HG03342 (cell line): ENCODE data around the gene RAD51B.

Source experiments
- ATAC-seq: cut with Tn5 transposase; IDR thresholded peaks from one replicate; pipeline ENCODE4 v1.9.1; 2021; ENCODE audit warnings: mild to moderate bottlenecking, moderate library complexity; ENCODE audit not compliant: unreplicated experiment

RAD51B gene

DNA sequence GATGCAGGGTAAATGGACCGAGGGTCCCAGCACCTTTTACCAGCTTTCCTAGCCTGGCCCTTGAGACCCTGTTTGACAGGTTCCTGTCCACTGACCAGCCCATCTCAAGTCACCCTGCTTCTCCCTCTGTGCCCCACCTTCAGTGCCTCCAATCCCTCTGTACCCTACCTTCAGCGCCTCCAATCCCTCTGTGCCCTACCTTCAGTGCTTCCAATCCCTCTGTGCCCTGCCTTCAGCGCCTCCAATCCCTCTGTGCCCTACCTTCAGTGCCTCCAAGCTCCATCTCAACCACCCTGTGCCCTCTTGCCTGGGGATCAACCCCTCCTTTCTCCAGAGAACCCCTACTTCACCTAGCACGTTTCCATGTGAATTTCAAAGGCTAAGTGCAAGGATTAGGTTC lies 919.0 kb downstream of the RAD51B start:
- no peak for ATAC-seq

DNA sequence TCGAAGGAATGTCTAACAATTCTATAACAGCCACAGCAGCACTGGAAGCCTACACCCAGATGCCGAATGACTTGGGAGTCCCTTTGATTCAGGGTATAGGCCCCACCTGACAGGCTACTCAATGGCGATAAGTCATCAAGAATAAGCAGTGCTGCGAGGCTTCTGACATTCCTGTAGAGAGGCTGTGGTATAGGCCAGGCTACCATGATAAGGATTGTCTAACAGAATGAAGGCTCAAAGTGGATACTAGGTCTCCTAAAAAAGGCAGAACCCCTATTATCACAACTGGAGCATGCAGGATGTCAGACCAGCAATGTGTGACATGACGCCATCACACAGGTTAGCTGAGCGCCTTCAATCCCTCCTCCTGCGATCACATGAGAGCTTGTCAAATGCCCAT lies 920.1 kb downstream of the RAD51B start:
- no peak for ATAC-seq

DNA sequence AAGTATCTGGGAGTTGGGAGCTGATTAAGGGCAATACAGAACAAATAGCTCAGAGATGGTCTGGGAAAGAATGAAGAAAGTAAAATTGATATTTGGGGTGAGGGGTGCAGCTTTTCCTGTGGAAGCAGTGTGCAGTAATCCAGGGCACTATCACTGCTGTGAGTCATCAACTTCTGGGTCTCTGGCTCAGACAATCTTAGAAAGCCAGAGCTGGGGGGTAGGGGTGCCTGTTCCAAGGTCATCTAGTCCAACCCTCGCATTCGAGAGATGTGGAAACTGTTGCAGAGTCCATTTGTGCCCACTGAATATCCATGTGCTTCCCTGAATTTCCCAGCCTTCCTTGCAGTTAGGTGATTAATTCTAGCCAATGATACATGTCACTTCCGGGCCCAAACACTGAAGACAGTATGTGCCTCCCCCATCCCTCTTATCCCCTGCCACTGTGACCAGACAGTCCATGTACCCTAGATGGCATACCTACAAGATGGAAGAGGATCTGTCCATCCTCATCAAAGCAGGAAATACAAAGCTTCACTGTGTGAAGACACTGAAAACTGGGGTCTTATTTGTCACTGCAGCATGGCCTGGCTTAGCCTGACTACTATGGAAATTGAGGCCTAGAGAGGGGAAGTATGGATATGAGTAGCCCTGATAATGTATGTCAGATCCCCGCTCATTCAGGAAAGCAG lies 921.4 kb downstream of the RAD51B start:
- no peak for ATAC-seq

DNA sequence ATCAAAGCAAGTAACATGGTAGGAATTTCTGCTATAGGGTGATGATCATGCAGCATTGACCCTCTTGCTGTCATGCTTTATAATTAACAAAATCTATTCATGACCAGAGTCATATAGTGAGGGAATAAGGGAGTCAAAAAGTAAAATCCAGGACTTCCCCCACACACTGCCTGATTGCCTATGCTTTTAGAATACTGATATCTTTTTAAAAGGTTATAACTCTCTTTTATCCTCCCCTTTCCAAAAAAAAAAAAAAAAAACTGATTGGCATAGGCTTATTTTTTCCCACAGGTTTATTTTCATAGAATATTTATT lies 921.9 kb downstream of the RAD51B start:
- no peak for ATAC-seq

DNA sequence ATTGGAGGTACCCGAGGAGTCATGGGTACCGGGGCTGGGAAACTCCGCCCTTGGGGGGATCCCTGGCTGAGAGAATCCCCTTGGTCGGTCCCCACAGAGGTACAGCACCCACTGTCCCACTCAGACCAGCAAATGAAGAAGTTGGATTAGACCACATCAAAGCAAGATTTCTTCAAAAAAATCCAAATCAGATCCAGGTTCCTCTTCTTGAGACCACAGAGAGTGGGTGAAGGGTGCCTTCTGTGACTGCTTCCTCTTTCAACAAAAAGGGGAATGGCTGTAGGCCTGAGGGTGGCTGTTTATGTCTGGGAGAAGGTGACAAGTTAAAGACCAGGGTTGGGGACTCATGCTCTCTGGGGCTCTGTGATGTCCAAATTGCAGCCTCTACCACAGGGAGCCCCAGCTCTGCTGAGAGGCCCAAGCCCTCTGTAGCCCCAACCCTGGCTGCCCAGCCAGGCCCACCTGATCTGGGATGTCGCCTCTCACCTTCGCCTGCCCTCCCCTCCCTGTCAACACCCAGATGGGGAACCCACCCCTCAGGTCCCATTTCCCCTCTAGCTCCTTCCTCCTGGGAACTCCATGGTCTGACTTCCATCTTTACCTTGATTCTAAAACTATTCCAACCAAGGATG lies 922.4 kb downstream of the RAD51B start:
- ATAC-seq: peak; percentile 85

DNA sequence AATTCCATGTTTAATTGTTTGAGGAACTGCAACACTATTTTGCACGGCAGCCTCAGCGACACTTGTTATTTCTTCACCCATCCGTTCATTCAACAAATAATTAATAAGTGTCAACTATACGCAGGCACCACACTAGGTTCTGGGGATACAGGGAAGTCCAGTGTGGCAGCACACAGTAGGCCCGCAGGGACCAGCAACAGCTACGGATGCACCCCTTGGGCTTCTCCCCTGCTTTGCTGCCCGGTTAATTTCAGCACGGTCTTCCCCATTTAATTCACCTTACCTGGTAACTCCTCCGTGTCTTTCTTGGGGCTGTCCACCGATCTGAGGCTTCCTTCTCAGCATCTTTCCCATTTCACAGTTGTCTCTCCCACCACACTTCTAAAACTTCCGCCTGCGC lies 925.0 kb downstream of the RAD51B start:
- ATAC-seq: no peak

DNA sequence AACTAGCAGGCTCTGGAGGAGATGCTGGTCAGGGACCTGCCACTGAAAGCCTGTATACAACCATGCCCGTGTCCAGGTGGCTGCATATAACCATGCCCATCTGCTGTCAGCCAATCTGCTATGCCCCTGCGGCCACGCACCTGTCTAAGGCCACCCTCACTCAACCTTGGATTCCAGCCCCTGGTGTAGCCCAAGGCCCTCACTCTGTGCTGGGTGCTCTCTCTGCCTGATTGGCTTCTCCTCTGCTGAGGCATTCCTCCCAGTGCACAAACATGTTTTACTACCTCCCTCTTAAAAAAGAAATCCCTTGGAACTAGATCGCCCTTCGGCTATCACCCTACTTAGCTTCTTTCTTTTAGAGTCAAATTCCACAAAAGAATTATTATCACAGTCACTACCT lies 927.8 kb downstream of the RAD51B start:
- no peak for ATAC-seq

DNA sequence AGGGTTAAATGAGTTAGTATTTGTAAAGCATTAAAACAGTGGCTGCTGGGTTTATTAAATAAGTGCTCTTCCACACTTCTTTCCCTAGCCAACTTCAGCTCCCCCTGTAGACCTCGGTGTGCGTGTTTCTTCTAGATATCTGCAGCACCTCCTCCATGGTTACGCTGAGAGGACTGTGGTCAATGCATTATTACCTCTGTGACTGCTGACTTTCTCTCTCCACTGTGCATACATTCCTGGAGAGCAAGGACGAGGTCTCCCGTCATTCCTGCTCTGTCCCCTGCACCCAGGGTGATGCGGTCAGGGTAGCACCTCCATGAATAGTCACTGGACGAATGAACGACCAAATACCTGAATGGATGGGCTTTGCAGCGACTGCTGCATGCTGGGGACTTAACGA lies 928.7 kb downstream of the RAD51B start:
- no peak for ATAC-seq

DNA sequence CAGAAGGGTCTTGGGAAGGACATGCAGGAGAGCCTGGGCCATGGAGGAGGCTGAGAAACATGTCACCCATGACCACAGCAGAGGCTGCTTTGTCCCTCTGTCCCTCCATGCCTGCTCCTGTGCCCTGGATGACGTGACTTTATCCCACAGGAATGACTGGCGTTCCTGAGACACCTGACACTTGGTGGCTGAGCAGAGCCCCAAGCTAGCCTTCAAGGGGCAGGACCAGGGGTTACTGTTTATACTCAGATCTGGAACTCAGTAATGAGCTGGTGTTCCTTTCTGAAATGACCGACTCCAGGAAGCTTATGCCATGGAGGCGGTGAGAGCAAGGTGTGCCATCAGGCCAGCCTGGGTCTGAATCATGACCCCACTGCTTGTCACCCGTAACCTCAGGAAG lies 929.1 kb downstream of the RAD51B start:
- ATAC-seq: no peak

DNA sequence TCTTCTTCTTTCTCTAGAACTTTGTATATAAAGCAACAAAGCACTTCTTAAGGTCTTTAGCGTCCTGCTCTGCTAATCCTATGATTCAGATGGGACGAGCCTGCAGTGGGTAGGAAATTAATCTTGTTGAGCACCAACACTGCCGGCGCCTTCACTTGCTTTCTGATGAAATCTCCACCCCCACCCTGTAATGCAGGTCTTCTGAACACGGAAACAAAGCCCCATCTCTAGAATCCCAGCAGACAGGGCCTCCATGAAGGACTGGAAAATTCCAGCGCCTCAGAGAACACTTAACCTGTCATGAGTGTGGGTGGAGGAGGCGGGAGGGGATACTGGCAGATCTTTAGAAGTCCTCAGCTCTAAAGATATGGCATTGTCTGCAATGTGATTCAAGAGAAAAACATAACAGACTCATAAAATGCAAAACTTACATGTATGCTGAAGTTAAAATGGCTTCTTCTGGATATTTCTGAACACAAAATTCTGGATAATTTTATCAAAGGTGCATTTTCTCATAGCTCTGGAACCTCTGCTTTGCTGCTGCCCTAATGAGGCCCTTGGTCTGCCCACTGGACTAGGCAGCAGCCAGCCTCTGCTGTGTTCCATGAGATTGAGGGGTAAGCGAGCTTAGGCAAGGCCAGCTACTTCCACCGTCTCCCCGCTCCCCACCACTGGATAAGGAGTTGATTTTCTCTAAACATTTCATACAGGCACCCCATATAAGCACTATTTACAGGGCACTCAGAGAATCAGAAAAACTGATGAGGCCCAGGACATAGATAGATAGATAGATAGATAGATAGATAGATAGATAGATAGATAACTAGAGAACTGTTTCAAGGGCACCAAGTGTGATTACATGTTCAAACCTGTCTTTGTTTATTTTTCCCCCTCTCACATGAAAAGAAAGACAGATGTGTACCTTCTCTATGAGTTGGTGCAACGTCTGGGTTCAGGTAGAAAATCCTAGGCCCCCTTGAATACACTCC lies 930.2 kb downstream of the RAD51B start:
- no peak for ATAC-seq

DNA sequence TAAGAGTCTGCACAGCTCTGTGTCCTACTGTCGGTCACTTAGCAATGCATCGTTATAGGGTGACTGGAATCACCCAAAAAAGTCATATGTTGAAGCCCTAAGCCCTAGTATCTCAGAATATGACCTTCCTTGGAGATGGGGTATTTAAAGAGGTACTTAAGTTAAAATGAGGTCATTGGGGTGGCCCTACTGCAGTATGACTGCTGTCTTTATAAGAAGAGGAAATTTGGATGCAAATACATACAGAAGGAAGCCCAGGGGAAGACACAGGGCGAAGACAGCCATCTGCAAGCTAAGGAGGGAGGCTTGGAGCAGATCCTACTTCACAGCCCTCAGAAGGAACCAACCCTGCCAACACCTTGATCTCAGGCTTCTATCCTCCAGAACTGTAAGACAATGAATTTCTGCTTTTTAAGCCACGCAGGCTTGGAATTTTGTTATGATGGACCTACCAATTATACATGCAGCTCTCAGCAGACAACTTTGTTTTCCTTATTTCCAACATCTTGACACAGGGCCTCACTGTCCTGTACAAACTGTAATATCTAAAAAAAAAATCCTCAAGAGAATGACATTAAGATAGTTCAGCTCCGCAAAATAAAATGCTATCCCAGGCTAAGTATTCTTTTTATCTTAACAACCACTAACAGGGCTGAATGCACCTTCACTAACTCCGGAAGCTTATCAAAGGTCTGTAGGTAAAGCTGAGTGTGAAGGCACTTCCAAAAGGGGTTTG lies 932.9 kb downstream of the RAD51B start:
- ATAC-seq: no peak

DNA sequence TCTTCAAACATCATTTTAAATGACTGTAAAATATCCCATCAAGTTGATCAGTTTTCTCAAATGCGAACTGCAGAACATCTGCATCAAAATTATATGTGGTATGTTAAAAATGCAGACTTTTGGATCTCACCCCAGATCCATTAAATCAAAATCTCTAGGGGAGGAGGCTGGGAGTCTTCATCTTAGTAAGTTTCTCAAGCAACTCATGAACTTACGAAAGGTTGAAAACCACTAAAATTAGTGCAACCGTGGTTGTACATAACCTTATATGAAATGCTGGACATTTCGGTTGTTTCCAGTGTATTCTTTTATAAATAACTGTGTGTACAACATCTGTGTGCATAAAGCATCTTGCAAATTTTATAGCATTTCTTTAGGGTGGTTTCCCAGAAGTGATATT lies 934.1 kb downstream of the RAD51B start:
- no peak for ATAC-seq

DNA sequence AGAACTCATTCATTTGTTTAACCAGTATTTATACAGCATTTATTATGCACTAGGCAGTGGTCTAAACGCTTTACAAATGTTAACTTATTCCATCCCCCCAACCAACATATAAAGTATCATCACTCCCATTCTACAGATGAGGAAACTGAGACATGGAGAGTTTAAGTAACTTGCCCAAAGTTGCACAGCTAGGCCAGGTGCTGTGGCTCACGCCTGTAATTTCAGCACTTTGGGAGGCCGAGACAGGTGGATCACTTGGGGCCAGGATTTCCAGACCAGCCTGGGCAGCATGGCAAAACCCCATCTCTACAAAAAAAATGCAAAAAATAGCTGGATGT lies 935.4 kb downstream of the RAD51B start:
- ATAC-seq: no peak

DNA sequence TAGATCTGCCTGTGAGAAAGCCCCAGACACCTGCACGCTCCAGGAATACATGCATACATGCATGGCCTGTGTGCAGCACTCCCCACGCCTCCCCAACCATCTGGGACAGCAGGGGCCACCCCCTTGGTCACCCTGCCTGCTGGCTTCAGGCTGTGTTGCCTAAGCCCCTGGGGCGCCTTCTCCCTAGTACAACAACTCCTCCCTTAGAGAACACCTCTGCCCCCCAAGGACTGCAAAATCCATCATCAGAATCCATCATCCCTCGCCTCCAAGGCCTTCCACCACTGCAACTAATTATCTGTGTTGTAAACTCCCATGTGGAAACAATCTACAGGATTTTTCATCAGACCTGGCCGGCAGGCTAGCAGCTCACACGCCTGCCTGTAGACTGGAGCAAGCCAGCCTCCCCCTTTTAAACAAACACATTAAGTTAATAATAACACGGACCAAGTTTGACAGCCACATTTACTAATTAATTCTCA lies 936.5 kb downstream of the RAD51B start:
- no peak for ATAC-seq

DNA sequence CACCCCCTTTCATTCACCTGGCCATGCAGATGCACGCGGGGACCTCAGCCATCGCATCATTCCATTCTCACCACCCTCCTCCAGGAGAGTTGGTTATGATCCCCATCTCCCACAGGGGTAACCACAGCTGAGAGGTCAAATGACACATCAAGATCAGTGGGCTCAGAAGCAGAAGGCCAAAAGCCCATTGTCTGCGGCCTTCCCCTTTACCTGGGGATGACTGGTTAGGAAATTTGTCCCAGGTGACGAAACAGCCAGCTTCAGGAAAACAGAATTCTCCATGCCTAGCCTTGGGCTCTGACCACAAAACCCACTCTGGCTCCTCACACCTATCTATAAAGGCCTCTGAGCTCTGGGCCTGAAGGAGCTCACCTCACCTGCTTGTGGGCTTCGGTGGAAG lies 937.2 kb downstream of the RAD51B start:
- no peak for ATAC-seq

DNA sequence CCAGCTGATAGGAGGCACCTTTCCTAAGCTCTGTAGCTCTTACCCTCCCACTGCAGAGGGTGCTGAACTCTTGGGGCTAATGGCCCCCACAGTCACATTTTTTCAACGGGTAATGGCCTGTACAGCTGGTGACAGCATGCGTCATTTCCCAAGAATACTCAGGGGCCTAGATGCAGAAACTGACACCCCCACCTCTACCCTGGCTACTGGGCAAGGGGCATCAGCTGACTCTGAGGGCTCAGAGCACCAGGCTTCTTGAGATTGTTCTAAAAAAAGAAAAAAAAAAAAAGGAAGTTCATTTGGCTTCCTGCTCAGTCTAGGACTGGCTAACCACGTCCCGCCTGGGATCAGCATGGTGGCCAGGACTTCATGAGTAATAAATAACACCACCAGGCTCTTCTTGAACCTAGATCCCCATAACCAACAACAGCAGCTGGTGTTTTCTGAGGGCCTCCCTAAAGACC lies 938.1 kb downstream of the RAD51B start:
- ATAC-seq: no peak

DNA sequence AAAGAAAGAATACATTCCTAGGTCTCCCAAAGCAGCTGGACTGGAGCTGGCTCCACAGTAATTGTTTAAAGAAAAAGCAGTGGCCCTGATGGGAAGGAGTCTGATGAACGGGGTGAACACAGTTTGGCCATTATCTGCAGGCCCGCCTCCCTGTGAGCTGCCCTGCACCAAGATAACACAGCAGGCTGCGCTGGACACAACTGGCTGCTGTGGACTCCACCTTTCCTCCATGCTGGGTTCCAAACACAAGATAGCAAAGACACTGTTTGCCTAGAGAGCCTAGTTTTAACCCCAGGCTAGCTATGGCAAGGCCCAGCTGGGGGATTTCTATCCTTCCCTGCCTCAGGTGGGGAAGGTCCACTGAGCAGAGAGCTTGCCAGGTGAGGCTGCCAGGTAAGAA lies 938.7 kb downstream of the RAD51B start:
- no peak for ATAC-seq

DNA sequence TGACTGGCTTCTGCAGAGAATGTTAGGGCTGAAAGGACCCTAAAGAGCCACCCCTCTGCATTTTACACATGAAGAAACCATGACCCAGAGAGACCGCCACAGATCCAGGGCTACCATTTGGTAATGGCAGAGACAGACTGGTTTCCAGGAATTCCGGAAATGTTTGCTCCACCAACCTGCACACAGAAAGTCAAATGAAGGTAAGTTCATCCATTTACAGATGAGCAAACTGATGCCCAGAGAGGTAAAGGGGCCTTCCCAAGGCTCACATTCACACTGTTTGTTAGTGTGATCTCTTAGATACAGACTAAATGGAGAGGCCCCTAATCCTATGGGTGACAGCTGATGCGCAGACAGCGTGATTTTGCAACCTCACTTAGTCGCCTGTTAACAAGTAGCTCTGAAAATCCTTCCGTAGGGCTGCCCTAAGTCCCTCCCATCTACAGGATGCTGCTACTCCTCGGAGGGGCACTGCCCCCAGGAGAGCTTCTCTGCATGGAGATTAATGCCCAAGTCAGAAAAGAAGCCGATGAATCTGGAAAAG lies 939.5 kb downstream of the RAD51B start:
- ATAC-seq: no peak

DNA sequence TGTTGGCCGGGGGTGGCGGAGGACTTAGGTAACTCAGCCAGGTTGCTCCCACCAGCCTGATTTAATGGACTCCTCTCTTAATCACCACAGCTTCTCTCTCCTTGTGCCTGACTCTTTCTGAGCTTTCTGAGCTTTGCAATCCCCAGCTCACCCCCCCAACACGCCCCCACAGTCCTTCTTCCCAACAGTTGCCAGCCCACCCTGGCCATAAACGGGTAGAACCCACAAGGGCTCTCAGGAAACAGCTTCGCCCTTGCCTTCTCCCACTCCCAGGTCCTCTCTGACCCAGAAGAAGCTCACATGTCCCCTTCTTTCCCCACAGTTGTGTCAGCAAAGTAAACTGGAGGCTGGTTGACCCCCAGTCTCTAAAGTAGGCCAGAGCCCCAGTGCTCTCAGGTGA lies 940.4 kb downstream of the RAD51B start:
- no peak for ATAC-seq

DNA sequence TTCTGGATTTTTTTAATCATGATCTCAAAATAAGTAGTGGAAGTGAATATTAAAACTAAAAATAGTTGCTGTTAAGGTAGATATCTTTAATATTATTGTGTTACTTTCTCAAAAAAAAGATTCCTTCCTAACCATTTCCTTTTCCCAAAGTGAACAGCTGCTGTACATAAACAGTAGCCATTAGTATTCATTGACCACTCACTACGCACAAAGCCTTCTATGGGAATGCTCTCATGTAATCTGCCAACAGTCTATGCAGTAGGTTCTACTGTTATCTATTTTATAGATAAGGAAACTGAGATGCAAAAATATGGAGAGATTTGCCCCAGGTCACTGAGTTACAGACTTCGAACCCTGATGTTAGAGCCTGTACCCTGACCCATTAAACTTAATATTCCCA lies 941.2 kb downstream of the RAD51B start:
- ATAC-seq: no peak

DNA sequence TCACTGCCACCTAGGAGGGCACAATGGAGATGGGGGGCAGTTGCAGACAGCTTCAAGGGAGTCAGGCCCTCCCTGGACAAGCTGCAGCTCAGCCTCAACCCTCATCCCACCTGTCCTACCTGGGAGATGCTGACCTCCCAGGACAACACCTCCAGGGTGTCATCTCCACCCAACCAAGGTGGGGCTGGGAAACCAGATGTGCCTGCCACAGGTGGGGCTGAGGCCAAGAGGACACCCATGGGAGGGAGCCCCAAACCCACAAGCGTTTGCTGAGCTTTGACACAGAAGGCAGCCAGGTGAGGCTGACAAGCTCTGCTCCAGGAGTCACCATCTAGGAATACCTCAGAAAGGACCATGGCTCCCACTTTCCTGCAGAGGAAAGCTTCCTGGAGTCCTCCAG lies 941.8 kb downstream of the RAD51B start:
- no peak for ATAC-seq
